Measurements from ENCODE around the gene ENOSF1. TPM values are rescaled to one million over a fixed set of nuclear protein-coding genes. Genes with fewer than 3 reads are reported as not detected.

Gene ENOSF1
- total RNA-seq, 1 experiment from 2014 or later: 48.7 TPM

DNA sequence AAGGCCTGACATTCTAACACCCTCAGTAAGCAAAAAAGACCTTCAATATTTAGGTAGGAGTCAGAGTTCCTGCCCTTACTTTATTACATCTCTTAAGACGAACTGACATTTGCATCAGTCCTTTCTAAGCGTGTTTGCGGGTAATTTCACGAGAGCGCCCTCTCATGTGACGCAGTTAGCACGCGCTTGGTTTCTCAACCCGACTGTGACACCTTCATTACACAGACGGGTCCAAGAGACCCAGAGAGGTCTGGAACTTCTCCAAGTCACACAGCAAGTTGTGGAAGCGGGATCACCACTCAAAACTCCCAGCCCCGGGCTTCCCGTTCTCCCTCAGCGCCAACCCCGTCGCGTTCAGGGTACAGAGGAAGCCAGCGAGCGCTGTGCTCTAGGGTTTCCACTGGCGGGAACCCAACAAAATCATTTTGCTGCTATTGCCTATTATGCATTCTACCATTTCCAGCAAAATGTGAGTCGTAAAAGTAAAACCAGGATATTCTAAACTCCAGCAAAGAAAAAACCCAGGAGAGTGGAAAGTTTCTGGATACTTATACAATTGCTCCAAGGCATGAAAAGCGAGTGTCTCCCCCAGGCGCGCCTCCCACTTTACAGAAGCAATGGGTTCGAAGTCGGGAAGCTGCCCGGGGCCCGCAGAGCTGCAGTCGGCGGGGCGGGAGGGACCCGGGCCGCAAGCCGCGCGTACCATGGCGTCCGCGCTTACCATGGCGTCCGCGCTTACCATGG, 601 bp downstream of the ENOSF1 start:
- H3K9me2 ChIP-seq (ENCODE audit: insufficient read depth): no peaks in the 10 kb centered on the region
- intact Hi-C loops (cut with micrococcal nuclease; ENCODE audit: unreplicated experiment): loop anchor here (10.0 kb wide), 2 partner anchors 87 to 123 kb away; no protein-coding TSS in a partner anchor
- H3K4me1 ChIP-seq (replicated peaks; ENCODE audit: insufficient read depth): peaks cover 8% of the 10 kb centered on the region; the same call in 1 of the 2 replicates
- DNase-seq: peak; percentile 45 to 52
- H3K27ac ChIP-seq: peak overlapping the region; percentile 62
- H4K20me1 ChIP-seq (ENCODE audit: insufficient read depth): no peaks in the 10 kb centered on the region; the same call in 1 of the 2 replicates
- H3K4me2 ChIP-seq: peak overlapping the region; percentile 98
- TF ChIP-seq, protein P1, sequence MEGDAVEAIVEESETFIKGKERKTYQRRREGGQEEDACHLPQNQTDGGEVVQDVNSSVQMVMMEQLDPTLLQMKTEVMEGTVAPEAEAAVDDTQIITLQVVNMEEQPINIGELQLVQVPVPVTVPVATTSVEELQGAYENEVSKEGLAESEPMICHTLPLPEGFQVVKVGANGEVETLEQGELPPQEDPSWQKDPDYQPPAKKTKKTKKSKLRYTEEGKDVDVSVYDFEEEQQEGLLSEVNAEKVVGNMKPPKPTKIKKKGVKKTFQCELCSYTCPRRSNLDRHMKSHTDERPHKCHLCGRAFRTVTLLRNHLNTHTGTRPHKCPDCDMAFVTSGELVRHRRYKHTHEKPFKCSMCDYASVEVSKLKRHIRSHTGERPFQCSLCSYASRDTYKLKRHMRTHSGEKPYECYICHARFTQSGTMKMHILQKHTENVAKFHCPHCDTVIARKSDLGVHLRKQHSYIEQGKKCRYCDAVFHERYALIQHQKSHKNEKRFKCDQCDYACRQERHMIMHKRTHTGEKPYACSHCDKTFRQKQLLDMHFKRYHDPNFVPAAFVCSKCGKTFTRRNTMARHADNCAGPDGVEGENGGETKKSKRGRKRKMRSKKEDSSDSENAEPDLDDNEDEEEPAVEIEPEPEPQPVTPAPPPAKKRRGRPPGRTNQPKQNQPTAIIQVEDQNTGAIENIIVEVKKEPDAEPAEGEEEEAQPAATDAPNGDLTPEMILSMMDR (conservative IDR thresholded peaks at IDR 0.05): 0 out of 2 replicates have a peak, but pooled peaks have one; percentile 30
- TF ChIP-seq EZH2 (IDR thresholded peaks at IDR 0.05; ENCODE audit: low read depth): no peak
- H2AFZ ChIP-seq: peak overlapping the region; percentile 94
- no peaks in the 10 kb centered on the region for H3K27me3 ChIP-seq (ENCODE audit: insufficient read depth, low read depth)
- H3K36me3 ChIP-seq (ENCODE audit: low read depth): peaks cover 4% of the 10 kb centered on the region; the same call in 1 of the 2 replicates
- H3K9me3 ChIP-seq (ENCODE audit: insufficient read depth, low read depth): no peaks in the 10 kb centered on the region
- BruUV-seq (replicated peaks): TSS peak; percentile 67
- CTCF ChIA-PET: interaction anchor here (0.6 to 1.6 kb wide), 4 partner anchors 9 to 128 kb away, joined by 3 to 12 read pairs (median 4); no protein-coding TSS in a partner anchor
- peak overlapping the region; percentile 92 for H3K4me3 ChIP-seq
- H3F3A ChIP-seq (ENCODE audit: insufficient read depth, low read depth): 0 out of 2 replicates have a peak, but pooled peaks cover 7% of the 10 kb centered on the region
- peaks cover 36% of the 10 kb centered on the region for H3K79me2 ChIP-seq (ENCODE audit: low read depth)
- POLR2A ChIA-PET (ENCODE audit: unreplicated experiment): interaction anchor here (0.7 kb wide), 1 partner anchor 71 kb away, joined by 3 read pairs; no protein-coding TSS in a partner anchor

DNA sequence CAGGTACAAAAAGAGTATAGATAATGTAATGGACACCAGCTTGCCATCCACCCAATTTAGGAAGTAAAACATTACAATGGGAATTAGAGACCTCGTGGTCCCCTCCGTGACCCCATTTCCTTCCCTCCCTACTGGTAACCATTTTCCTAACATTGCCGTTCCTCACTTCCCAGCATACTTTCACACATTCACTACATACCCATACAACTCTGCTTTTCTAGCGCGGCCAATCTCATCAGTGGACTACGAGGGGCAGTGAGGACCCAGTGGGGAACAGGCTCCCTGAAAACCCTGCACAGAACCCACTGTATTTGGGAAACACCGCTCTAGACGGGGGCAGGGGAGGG, 1.1 kb downstream of the ENOSF1 start:
- intact Hi-C loops (cut with micrococcal nuclease; ENCODE audit: unreplicated experiment): loop anchor here (10.0 kb wide), 2 partner anchors 86 to 124 kb away; no protein-coding TSS in a partner anchor
- H3K27ac ChIP-seq: peak overlapping the region; percentile 62
- H2AFZ ChIP-seq: peak overlapping the region; percentile 94
- H4K20me1 ChIP-seq (ENCODE audit: insufficient read depth): no peaks in the 10 kb centered on the region; the same call in 1 of the 2 replicates
- peaks cover 36% of the 10 kb centered on the region for H3K79me2 ChIP-seq (ENCODE audit: low read depth)
- CTCF ChIA-PET: no interaction called here
- no peak for TF ChIP-seq EZH2 (IDR thresholded peaks at IDR 0.05; ENCODE audit: low read depth)
- TF ChIP-seq, protein P1 (conservative IDR thresholded peaks at IDR 0.05): no peak
- no peaks in the 10 kb centered on the region for H3K9me3 ChIP-seq (ENCODE audit: insufficient read depth, low read depth)
- no TSS peak for BruUV-seq (replicated peaks)
- peak overlapping the region; percentile 92 for H3K4me3 ChIP-seq
- H3K9me2 ChIP-seq (ENCODE audit: insufficient read depth): no peaks in the 10 kb centered on the region
- POLR2A ChIA-PET (ENCODE audit: unreplicated experiment): no interaction called here
- DNase-seq: no peak
- H3K4me1 ChIP-seq (replicated peaks; ENCODE audit: insufficient read depth): peaks cover 8% of the 10 kb centered on the region; the same call in 1 of the 2 replicates
- H3F3A ChIP-seq (ENCODE audit: insufficient read depth, low read depth): 0 out of 2 replicates have a peak, but pooled peaks cover 7% of the 10 kb centered on the region
- H3K27me3 ChIP-seq (ENCODE audit: insufficient read depth, low read depth): no peaks in the 10 kb centered on the region
- peaks cover 4% of the 10 kb centered on the region; the same call in 1 of the 2 replicates for H3K36me3 ChIP-seq (ENCODE audit: low read depth)
- peak overlapping the region; percentile 98 for H3K4me2 ChIP-seq

DNA sequence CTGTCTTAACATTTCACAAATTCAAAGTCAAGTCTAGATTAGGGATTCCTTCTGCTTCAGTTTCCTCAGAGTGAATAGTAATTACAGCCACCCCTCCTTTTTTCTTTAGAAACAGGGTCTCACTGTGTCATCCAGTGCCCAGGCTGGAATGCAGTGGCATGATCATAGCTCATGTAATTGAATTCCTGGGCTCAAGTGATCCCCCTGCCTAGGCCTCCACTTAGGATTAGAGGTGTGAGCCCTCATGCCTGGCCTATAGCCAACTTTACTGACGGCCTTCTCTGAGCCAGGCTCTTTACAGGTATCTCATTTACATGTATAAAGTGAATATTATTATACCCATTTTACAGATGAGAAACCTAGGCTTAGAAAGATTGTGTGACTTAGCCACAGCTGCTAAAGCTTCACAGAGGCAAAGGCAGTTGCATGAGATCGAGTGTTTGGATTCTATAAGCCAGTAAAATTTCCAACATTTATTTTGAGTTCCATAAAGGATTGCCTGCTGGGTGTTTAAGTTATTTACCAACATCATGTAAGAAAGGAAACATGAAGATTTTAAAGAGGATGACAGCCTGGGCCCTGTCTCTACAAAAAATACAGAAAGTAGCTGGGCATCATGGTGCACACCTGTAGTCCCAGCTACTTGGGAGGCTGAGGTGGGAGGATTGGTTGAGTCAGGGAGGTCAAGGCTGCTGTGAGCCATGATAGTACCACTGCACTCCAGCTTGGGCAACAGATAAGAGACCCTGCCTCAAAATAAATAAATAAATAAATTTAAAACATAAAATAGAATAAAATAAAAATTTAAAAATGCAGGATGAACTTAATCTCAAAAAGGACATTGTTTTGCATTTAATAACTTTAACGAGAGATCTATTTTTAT, 1.8 kb downstream of the ENOSF1 start:
- no peak for DNase-seq
- ChIA-PET CTCF (no interaction called here), POLR2A (ENCODE audit: unreplicated experiment) (no interaction called here)
- BruUV-seq (replicated peaks): no TSS peak
- H3K4me2 ChIP-seq: peak overlapping the region; percentile 98
- 0 out of 2 replicates have a peak, but pooled peaks cover 7% of the 10 kb centered on the region for H3F3A ChIP-seq (ENCODE audit: insufficient read depth, low read depth)
- no peak overlapping the region for H3K27ac ChIP-seq
- peaks cover 36% of the 10 kb centered on the region for H3K79me2 ChIP-seq (ENCODE audit: low read depth)
- intact Hi-C loops (cut with micrococcal nuclease; ENCODE audit: unreplicated experiment): loop anchor here (10.0 kb wide), 2 partner anchors 86 to 124 kb away; no protein-coding TSS in a partner anchor
- H3K4me3 ChIP-seq: peak overlapping the region; percentile 92
- no peaks in the 10 kb centered on the region; the same call in 1 of the 2 replicates for H4K20me1 ChIP-seq (ENCODE audit: insufficient read depth)
- H3K9me3 ChIP-seq (ENCODE audit: insufficient read depth, low read depth): no peaks in the 10 kb centered on the region
- H3K4me1 ChIP-seq (replicated peaks; ENCODE audit: insufficient read depth): peaks cover 8% of the 10 kb centered on the region; the same call in 1 of the 2 replicates
- H3K36me3 ChIP-seq (ENCODE audit: low read depth): peaks cover 4% of the 10 kb centered on the region; the same call in 1 of the 2 replicates
- H3K9me2 ChIP-seq (ENCODE audit: insufficient read depth): no peaks in the 10 kb centered on the region
- H2AFZ ChIP-seq: no peak overlapping the region
- TF ChIP-seq, protein P1 (conservative IDR thresholded peaks at IDR 0.05): no peak
- TF ChIP-seq EZH2 (IDR thresholded peaks at IDR 0.05; ENCODE audit: low read depth): no peak
- no peaks in the 10 kb centered on the region for H3K27me3 ChIP-seq (ENCODE audit: insufficient read depth, low read depth)
